Neuronal stem cell (in vitro differentiated cells): ENCODE results near the gene SPATS2.
"Not testable (repeated sequence)": the region's sequence is repeated elsewhere in the genome, so short reads cannot be mapped to it uniquely, and the experiment has no call there.

Experiments
- DNase-seq: peaks from one replicate; pipeline ENCODE4 v3.0.0-alpha.2; 2013; ENCODE audit warnings: low spot score
- H2AFZ ChIP-seq: one replicate; pipeline ENCODE4 v1.6.1; 2013; ENCODE audit warnings: mild to moderate bottlenecking, low read length, inconsistent platforms
- H2AK5ac ChIP-seq: 2 replicates; pipeline ENCODE4 v1.6.1; 2013; ENCODE audit warnings: low read depth, mild to moderate bottlenecking, inconsistent platforms, low read length, moderate library complexity, mixed read lengths
- H2BK120ac ChIP-seq: 2 replicates; pipeline ENCODE4 v1.6.1; 2013; ENCODE audit warnings: low read depth, mild to moderate bottlenecking, inconsistent platforms, low read length, moderate library complexity, mixed read lengths
- H2BK12ac ChIP-seq: one replicate; pipeline ENCODE4 v1.6.1; 2013; ENCODE audit warnings: low read length, inconsistent platforms
- H2BK15ac ChIP-seq: 2 replicates; pipeline ENCODE4 v1.6.1; 2013; ENCODE audit warnings: mild to moderate bottlenecking, low read length, inconsistent platforms, mixed read lengths
- H2BK5ac ChIP-seq: one replicate; pipeline ENCODE4 v1.6.1; 2013; ENCODE audit warnings: inconsistent platforms, mild to moderate bottlenecking, low read length, moderate library complexity
- H3K14ac ChIP-seq: one replicate; pipeline ENCODE4 v1.6.1; 2013; ENCODE audit warnings: low read length, inconsistent platforms
- H3K18ac ChIP-seq: 2 replicates; pipeline ENCODE4 v1.6.1; 2013; ENCODE audit warnings: low read length, inconsistent platforms
- H3K23ac ChIP-seq: 2 replicates; pipeline ENCODE4 v1.6.1; 2013; ENCODE audit warnings: low read depth, mild to moderate bottlenecking, mixed read lengths, low read length, inconsistent platforms; ENCODE audit not compliant: poor library complexity
- H3K27ac ChIP-seq: replicated peaks from 3 replicates; pipeline ENCODE4 v1.5.1; 2013; ENCODE audit warnings: low read length, inconsistent platforms
- H3K27me3 ChIP-seq, 3 experiments: 2 replicates each; pipeline ENCODE4 v1.6.1; 2013; ENCODE audit warnings: low read length in 3 of 3, mild to moderate bottlenecking in 2 of 3, inconsistent platforms in 1 of 3, low read depth in 1 of 3, mixed read lengths in 1 of 3, moderate library complexity in 1 of 3; ENCODE audit not compliant: control insufficient read depth in 3 of 3, insufficient read depth in 3 of 3
- H3K36me3 ChIP-seq, 2 donors: replicated peaks in 1 of 2; 2 replicates each; pipeline ENCODE4 v1.6.1; 2013; ENCODE audit warnings: low read length in 2 of 2; ENCODE audit not compliant: control insufficient read depth in 2 of 2, insufficient read depth in 2 of 2
- H3K4ac ChIP-seq: 2 replicates; pipeline ENCODE4 v1.6.1; 2013; ENCODE audit warnings: inconsistent platforms, mild to moderate bottlenecking, low read length, moderate library complexity
- H3K4me1 ChIP-seq, 2 donors: 1 replicate in 1 of 2; 2 replicates in 1 of 2; pipeline ENCODE4 v1.6.1; 2013; ENCODE audit warnings: low read length in 2 of 2, low read depth in 1 of 2; ENCODE audit not compliant: control insufficient read depth in 2 of 2, insufficient read depth in 1 of 2
- H3K4me2 ChIP-seq: one replicate; pipeline ENCODE4 v1.6.1; 2013; ENCODE audit warnings: mild to moderate bottlenecking, low read length, inconsistent platforms; ENCODE audit not compliant: insufficient read depth, poor library complexity, severe bottlenecking
- H3K4me3 ChIP-seq, 2 donors: 2 replicates each; pipeline ENCODE4 v1.5.1; 2013; ENCODE audit warnings: low read length in 2 of 2, mild to moderate bottlenecking in 2 of 2, inconsistent platforms in 1 of 2, moderate library complexity in 1 of 2
- H3K79me1 ChIP-seq: one replicate; pipeline ENCODE4 v1.6.1; 2013; ENCODE audit warnings: low read depth, mild to moderate bottlenecking, inconsistent platforms, low read length, moderate library complexity
- H3K9ac ChIP-seq: one replicate; pipeline ENCODE4 v1.6.1; 2013; ENCODE audit warnings: mild to moderate bottlenecking, low read depth, low read length, inconsistent platforms; ENCODE audit not compliant: poor library complexity
- H3K9me3 ChIP-seq, 2 donors: replicated peaks in 1 of 2; 2 replicates each; pipeline versions ENCODE3 to v1.6.1; 2013; ENCODE audit warnings: low read length in 2 of 2, mild to moderate bottlenecking in 2 of 2, inconsistent platforms in 1 of 2, low read depth in 1 of 2, mixed read lengths in 1 of 2, moderate library complexity in 1 of 2; ENCODE audit not compliant: control insufficient read depth in 2 of 2, insufficient read depth in 1 of 2
- H4K8ac ChIP-seq: one replicate; pipeline ENCODE4 v1.6.1; 2013; ENCODE audit warnings: low read depth, mild to moderate bottlenecking, inconsistent platforms, low read length, moderate library complexity
- H4K91ac ChIP-seq: one replicate; pipeline ENCODE4 v1.6.1; 2013; ENCODE audit warnings: low read length, low read depth, mild to moderate bottlenecking, inconsistent platforms; ENCODE audit not compliant: poor library complexity
- WGBS, 2 donors: extraction: QIAGEN DNeasy Blood & Tissue Kit; methylation state at CpG; one replicate each; pipeline ENCODE4 v1.1.7; 2013; ENCODE audit warnings: missing lambda C conversion rate in 2 of 2, mixed read lengths in 1 of 2; ENCODE audit not compliant: insufficient read length in 2 of 2, insufficient replicate concordance in 1 of 2; ENCODE audit errors: extremely low coverage in 2 of 2; 5-methylcytosine and 5-hydroxymethylcytosine counted together

The SPATS2 gene

GRCh38 chr12:49436799-49437198 is 69.5 kb downstream of the SPATS2 start:
- WGBS, 2 donors = no CpG with 5 or more reads among the region's 31 CpGs
- H4K8ac ChIP-seq = not testable (repeated sequence)

GRCh38 chr12:49439042-49439441 is 71.8 kb downstream of the SPATS2 start:
- DNase-seq = no peak
- Histone ChIP-seq H3K4ac (no peak overlapping the region), H3K4me1 (no peaks in the 10 kb centered on the region), H3K9me3 (no peaks in the 10 kb centered on the region), H3K4me2 (no peak overlapping the region), H3K27me3 (no peaks in the 10 kb centered on the region), H2BK5ac (no peak overlapping the region), H4K91ac (no peak overlapping the region), H3K23ac (no peak overlapping the region), H3K4me3 (no peak overlapping the region), H2AK5ac (no peak overlapping the region), H2BK12ac (no peak overlapping the region), H3K18ac (no peak overlapping the region), H3K36me3 (peaks cover 0 to 6% of the 10 kb centered on the region in 2 donors), H2BK15ac (no peak overlapping the region), H2BK120ac (no peak overlapping the region), H3K9ac (no peak overlapping the region), H3K14ac (no peak overlapping the region), H4K8ac (no peak overlapping the region), H3K27ac (no peak overlapping the region), H3K79me1 (no peaks in the 10 kb centered on the region), H2AFZ (no peak overlapping the region)
- no CpG with 5 or more reads among the region's 1 CpG for WGBS, 2 donors

More at GRCh38 chr12:49436799-49437198, 69.5 kb downstream of the SPATS2 start:
- H3K9ac ChIP-seq, H2BK120ac ChIP-seq, H3K4me1 ChIP-seq, H3K36me3 ChIP-seq, H2AK5ac ChIP-seq, H2AFZ ChIP-seq, H3K23ac ChIP-seq, H2BK5ac ChIP-seq, H3K4me2 ChIP-seq, H3K4me3 ChIP-seq, H3K27me3 ChIP-seq, H3K27ac ChIP-seq, H2BK12ac ChIP-seq, H3K18ac ChIP-seq, H4K91ac ChIP-seq, H3K79me1 ChIP-seq, H2BK15ac ChIP-seq, H3K9me3 ChIP-seq, H3K4ac ChIP-seq, H3K14ac ChIP-seq, DNase-seq: not testable (repeated sequence)

GRCh38 chr12:49440035-49440434 is 72.8 kb downstream of the SPATS2 start:
- peaks cover 0 to 6% of the 10 kb centered on the region in 2 donors for H3K36me3 ChIP-seq
- no peak overlapping the region for H3K23ac ChIP-seq
- H3K79me1 ChIP-seq = no peaks in the 10 kb centered on the region
- no peak overlapping the region for H3K4me3 ChIP-seq
- H2BK15ac ChIP-seq = no peak overlapping the region
- no peak overlapping the region for H3K9ac ChIP-seq
- no peaks in the 10 kb centered on the region for H3K9me3 ChIP-seq
- H2AK5ac ChIP-seq = no peak overlapping the region
- H3K14ac ChIP-seq = no peak overlapping the region
- no peak overlapping the region for H2AFZ ChIP-seq
- no peak overlapping the region for H3K4ac ChIP-seq
- no peaks in the 10 kb centered on the region for H3K4me1 ChIP-seq
- no CpG with 5 or more reads among the region's 2 CpGs for WGBS, 2 donors
- H4K91ac ChIP-seq = no peak overlapping the region
- H2BK12ac ChIP-seq = no peak overlapping the region
- DNase-seq = no peak
- no peak overlapping the region for H2BK5ac ChIP-seq
- no peak overlapping the region for H3K18ac ChIP-seq
- no peak overlapping the region for H2BK120ac ChIP-seq
- no peak overlapping the region for H4K8ac ChIP-seq
- no peak overlapping the region for H3K4me2 ChIP-seq
- H3K27me3 ChIP-seq = no peaks in the 10 kb centered on the region
- H3K27ac ChIP-seq = no peak overlapping the region

GRCh38 chr12:49442915-49443314 is 75.7 kb downstream of the SPATS2 start:
- no peak overlapping the region for H4K8ac ChIP-seq
- no peaks in the 10 kb centered on the region for H3K27me3 ChIP-seq
- H4K91ac ChIP-seq = no peak overlapping the region
- no peak overlapping the region for H2BK120ac ChIP-seq
- no peak overlapping the region for H3K4me3 ChIP-seq
- H3K4me2 ChIP-seq = no peak overlapping the region
- H3K27ac ChIP-seq = no peak overlapping the region
- no peak for DNase-seq
- no CpG with 5 or more reads among the region's 1 CpG for WGBS, 2 donors
- H3K23ac ChIP-seq = no peak overlapping the region
- H3K18ac ChIP-seq = no peak overlapping the region
- no peaks in the 10 kb centered on the region for H3K79me1 ChIP-seq
- no peak overlapping the region for H2BK12ac ChIP-seq
- H3K4me1 ChIP-seq = no peaks in the 10 kb centered on the region
- H3K4ac ChIP-seq = no peak overlapping the region
- no peak overlapping the region for H2AK5ac ChIP-seq
- peaks cover 0 to 3% of the 10 kb centered on the region in 2 donors for H3K9me3 ChIP-seq
- no peak overlapping the region for H2AFZ ChIP-seq
- H2BK15ac ChIP-seq = no peak overlapping the region
- no peak overlapping the region for H3K9ac ChIP-seq
- no peak overlapping the region for H3K14ac ChIP-seq
- peaks cover 0 to 6% of the 10 kb centered on the region in 2 donors for H3K36me3 ChIP-seq
- H2BK5ac ChIP-seq = no peak overlapping the region
